Measurements from ENCODE around the gene NANOS3. TPM values are rescaled to one million over a fixed set of nuclear protein-coding genes. Genes with fewer than 3 reads are reported as not detected.

The NANOS3 gene
- total RNA-seq, 4 donors from 2014 or later = not detected

- H3K27ac ChIP-seq = no peak overlapping the region
- peaks cover 0 to 58% (median 19%) of the 10 kb centered on the region in 4 donors for H3K36me3 ChIP-seq
- no peaks in the 10 kb centered on the region for H3K9me3 ChIP-seq
- WGBS, 2 donors (ENCODE audit: low coverage in 1 of 2) = 89% methylated on average over 8 of the region's 8 CpGs; no CpG with 5 or more reads in 1 of the 2 donors
- no peak overlapping the region for H3K4me3 ChIP-seq
- no peak for TF ChIP-seq POLR2AphosphoS5 (IDR thresholded peaks at IDR 0.05)
- no peak for TF ChIP-seq EP300 (IDR thresholded peaks at IDR 0.05; ENCODE audit: low read depth)
- no peak for TF ChIP-seq CTCF (IDR thresholded peaks at IDR 0.05)
- no peak for TF ChIP-seq POLR2A (IDR thresholded peaks at IDR 0.05)
- intact Hi-C loops (cut with DNase I; ENCODE audit: low total_unique reads) (no loop called here), in situ Hi-C loops (cut with MboI; ENCODE audit: low pct_ligation_motif_present in 1 of 4, low pct_unique_long_range_greater_than_20kb in 1 of 4, low sequenced_read_pairs in 3 of 4) (no loop called here)
- DNase-seq = no peak
- no peaks in the 10 kb centered on the region for H3K27me3 ChIP-seq
- no peaks in the 10 kb centered on the region for H3K4me1 ChIP-seq
These were observed 49.8 kb downstream of the NANOS3 start for GRCh38 chr19:13926715-13927114.

- Histone ChIP-seq H3K4me3 (no peak overlapping the region), H3K27me3 (no peaks in the 10 kb centered on the region), H3K4me1 (no peaks in the 10 kb centered on the region), H3K9me3 (no peaks in the 10 kb centered on the region), H3K27ac (no peak overlapping the region), H3K36me3 (peaks cover 0 to 38% (median 12%) of the 10 kb centered on the region in 4 donors)
- TF ChIP-seq POLR2A (IDR thresholded peaks at IDR 0.05) (no peak), POLR2AphosphoS5 (IDR thresholded peaks at IDR 0.05) (no peak), CTCF (IDR thresholded peaks at IDR 0.05) (no peak), EP300 (IDR thresholded peaks at IDR 0.05; ENCODE audit: low read depth) (no peak)
- in situ Hi-C loops (cut with MboI; ENCODE audit: low pct_ligation_motif_present in 1 of 4, low pct_unique_long_range_greater_than_20kb in 1 of 4, low sequenced_read_pairs in 3 of 4) (no loop called here), intact Hi-C loops (cut with DNase I; ENCODE audit: low total_unique reads) (no loop called here)
- DNase-seq = no peak
- WGBS, 2 donors (ENCODE audit: low coverage in 1 of 2) = 88% methylated on average over 10 of the region's 12 CpGs; no CpG with 5 or more reads in 1 of the 2 donors
These were observed 52.4 kb downstream of the NANOS3 start for GRCh38 chr19:13929340-13929739.

- Histone ChIP-seq H3K4me1 (no peaks in the 10 kb centered on the region), H3K9me3 (no peaks in the 10 kb centered on the region), H3K27me3 (no peaks in the 10 kb centered on the region), H3K4me3 (no peak overlapping the region), H3K36me3 (peaks cover 0 to 32% (median 9%) of the 10 kb centered on the region in 4 donors), H3K27ac (no peak overlapping the region)
- no peak for DNase-seq
- in situ Hi-C loops (cut with MboI; ENCODE audit: low pct_ligation_motif_present in 1 of 4, low pct_unique_long_range_greater_than_20kb in 1 of 4, low sequenced_read_pairs in 3 of 4) = no loop called here
- WGBS, 2 donors (ENCODE audit: low coverage in 1 of 2) = 86% methylated on average over 16 of the region's 17 CpGs; no CpG with 5 or more reads in 1 of the 2 donors
- intact Hi-C loops (cut with DNase I; ENCODE audit: low total_unique reads) = no loop called here
- TF ChIP-seq CTCF (IDR thresholded peaks at IDR 0.05) (no peak), POLR2A (IDR thresholded peaks at IDR 0.05) (no peak), EP300 (IDR thresholded peaks at IDR 0.05; ENCODE audit: low read depth) (no peak), POLR2AphosphoS5 (IDR thresholded peaks at IDR 0.05) (no peak)
These were observed 53.0 kb downstream of the NANOS3 start for GRCh38 chr19:13929956-13930355.

Small RNA genes within 50 kb of the gene (small RNA-seq; reads per million reads assigned to genes)
- gene MIR181C (52.0 to 336 (median 249) reads per million in 4 donors), gene MIR181D (33.0 to 232 (median 142) reads per million in 4 donors)

Other genes starting within 250 kb of the NANOS3 start
- gene MRI1, start 112.6 kb upstream of the NANOS3 start, total RNA-seq = 100 to 1,000 TPM in 2 of 4 donors, 10 to 100 TPM in 2; 63.0 to 304 (median 99.2) TPM
- gene C19orf53, start 102.7 kb upstream of the NANOS3 start, total RNA-seq = 100 to 1,000 TPM in 2 of 4 donors, 10 to 100 TPM in 2; 48.6 to 111 (median 94.2) TPM
- gene ZSWIM4, start 81.7 kb upstream of the NANOS3 start, total RNA-seq = 1 to 10 TPM; 2.3 to 5.1 (median 2.9) TPM
- gene BRME1, start 29.0 kb downstream of the NANOS3 start, total RNA-seq = 100 to 1,000 TPM in 1 of 4 donors, 1 to 10 TPM in 3; 5.2 to 102 (median 6.7) TPM
- 100 to 1,000 TPM; 113 to 294 (median 177) TPM for gene CC2D1A, start 29.1 kb downstream of the NANOS3 start, total RNA-seq
- 10 to 100 TPM in 1 of 4 donors, 1 to 10 TPM in 3; 3.0 to 15.3 (median 3.2) TPM for gene PODNL1, start 61.3 kb downstream of the NANOS3 start, total RNA-seq
- gene DCAF15, start 75.4 kb downstream of the NANOS3 start, total RNA-seq = 10 to 100 TPM; 26.2 to 61.7 (median 35.8) TPM
- gene RFX1, start 129.2 kb downstream of the NANOS3 start, total RNA-seq = 1 to 10 TPM; 3.7 to 9.0 (median 8.1) TPM
- gene RLN3, start 151.0 kb downstream of the NANOS3 start, total RNA-seq = not detected
- gene IL27RA, start 154.6 kb downstream of the NANOS3 start, total RNA-seq = 1 to 10 TPM in 3 of 4 donors, under 1 TPM in 1; 0.37 to 2.1 (median 1.5) TPM
- under 1 TPM in 2 of 4 donors, not detected in 2; 0.14 to 0.32 TPM for gene PALM3, start 184.9 kb downstream of the NANOS3 start, total RNA-seq
- 100 to 1,000 TPM in 1 of 4 donors, 10 to 100 TPM in 3; 23.8 to 115 (median 35.8) TPM for gene MISP3, start 195.7 kb downstream of the NANOS3 start, total RNA-seq
- gene C19orf67, start 208.6 kb downstream of the NANOS3 start, total RNA-seq = 1 to 10 TPM in 1 of 4 donors, under 1 TPM in 1, not detected in 2; 0.64 to 1.1 TPM
- 10 to 100 TPM in 3 of 4 donors, 1 to 10 TPM in 1; 7.6 to 37.5 (median 36.8) TPM for gene SAMD1, start 213.6 kb downstream of the NANOS3 start, total RNA-seq
- gene PRKACA, start 240.6 kb downstream of the NANOS3 start, total RNA-seq = 10 to 100 TPM; 16.7 to 74.8 (median 39.5) TPM

Measured in transverse colon (tissue), 4 donors.